Activated B cell treated with CpG ODN at 0.5 μM for 24 hours (primary cell): Measurements from ENCODE around the gene XYLB. TPM values are rescaled to one million over a fixed set of nuclear protein-coding genes. Genes with fewer than 3 reads are reported as not detected.
"Not testable (repeated sequence)": the region's sequence is repeated elsewhere in the genome, so short reads cannot be mapped to it uniquely, and the experiment has no call there.

ENCODE experiments used
- ATAC-seq: fragments of 200-7000 bp; cut with Tn5 transposase; one replicate; pipeline ENCODE4 v1.10.0; 2021; ENCODE audit warnings: low read depth, mild to moderate bottlenecking, moderate library complexity
- CTCF ChIA-PET: fragments of 350-600 bp; sonication (Branson Sonifier 250); formaldehyde crosslinking; loops from one replicate; lab custom pipeline; 2021; ENCODE audit warnings: antibody characterized with exemption; lab: Charles Lee
- POLR2A ChIA-PET: fragments of 350-600 bp; sonication (Branson Sonifier 250); formaldehyde crosslinking; loops from one replicate; lab custom pipeline; 2021; ENCODE audit warnings: antibody characterized with exemption; lab: Charles Lee
- DNase-seq: peaks from one replicate; pipeline ENCODE4 v3.0.0; 2022
- H3K27ac Mint-ChIP-seq: one replicate; pipeline ENCODE4 v1.8.0; 2020; ENCODE audit warnings: mixed read lengths
- H3K27me3 Mint-ChIP-seq: one replicate; pipeline ENCODE4 v1.8.0; 2021; ENCODE audit warnings: mixed read lengths
- H3K36me3 Mint-ChIP-seq: one replicate; pipeline ENCODE4 v1.8.0; 2021; ENCODE audit warnings: low read depth, mixed read lengths
- H3K4me1 Mint-ChIP-seq: one replicate; pipeline ENCODE4 v1.8.0; 2021; ENCODE audit warnings: mixed read lengths
- H3K4me3 Mint-ChIP-seq: one replicate; pipeline ENCODE4 v1.8.0; 2020; ENCODE audit warnings: mild to moderate bottlenecking, mixed read lengths
- H3K9me3 Mint-ChIP-seq: one replicate; pipeline ENCODE4 v1.8.0; 2020; ENCODE audit warnings: mixed read lengths
- CTCF ChIP-seq: fragments of 200-600 bp; IDR thresholded peaks from one replicate; pipeline ENCODE4 v1.8.0; 2022; ENCODE audit warnings: antibody characterized with exemption, mild to moderate bottlenecking
- intact Hi-C: fragments of 100-400 bp; cut with micrococcal nuclease; formaldehyde crosslinking; loops from one replicate; pipeline ENCODE4 v1.15.1; 2024
- total RNA-seq: library from RNA; stranded (reverse); gene quantifications from 2 replicates; pipeline ENCODE4 v1.2.3, GENCODE V29; 2022

XYLB gene
- total RNA-seq, 1 donor from 2014 or later = 1.8 TPM

DNA sequence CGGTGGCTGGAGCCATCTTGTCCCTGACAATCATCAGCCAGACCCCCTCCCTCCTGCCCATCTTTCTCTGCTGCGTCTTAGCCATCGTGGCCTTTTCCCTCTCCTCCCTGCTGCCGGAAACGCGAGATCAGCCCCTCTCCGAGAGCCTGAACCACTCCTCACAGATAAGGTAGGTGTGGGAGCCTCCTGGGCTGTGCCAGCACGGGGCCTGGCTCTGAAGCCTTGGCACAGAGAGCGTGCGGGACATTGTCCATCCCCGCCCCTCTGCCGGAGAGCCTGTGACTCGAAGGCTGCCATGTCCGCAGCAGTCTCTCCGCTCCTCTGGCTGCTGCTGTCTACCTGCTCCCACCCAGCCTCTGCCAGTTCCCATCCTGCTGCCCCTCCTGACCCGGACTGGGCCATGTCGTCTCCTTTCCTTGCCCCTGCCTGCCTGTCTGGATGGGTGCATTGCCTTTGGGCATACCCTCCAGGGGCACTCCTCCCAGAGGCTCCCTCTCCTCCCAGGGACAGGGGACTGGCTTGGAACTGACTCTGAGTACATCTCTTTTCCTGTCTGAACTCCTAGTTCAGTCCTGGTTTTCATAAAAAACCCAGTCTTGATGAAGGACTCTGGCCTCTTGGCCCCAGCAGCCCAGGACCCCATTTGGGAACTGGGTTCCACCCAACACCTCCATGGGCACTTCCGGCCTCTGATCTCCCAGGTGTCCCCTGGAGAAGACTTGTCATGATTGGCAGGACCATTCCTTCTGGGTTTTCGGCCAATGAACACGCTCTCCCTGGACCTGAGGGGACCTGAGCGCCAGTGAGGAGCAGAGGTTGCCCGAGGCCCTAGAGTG, 30.0 kb upstream of the XYLB start:
- no peak for ATAC-seq
- ChIA-PET POLR2A (no interaction called here), CTCF (no interaction called here)
- no peaks in the 10 kb centered on the region for H3K9me3 Mint-ChIP-seq
- no peak for DNase-seq
- TF ChIP-seq CTCF = no peak
- intact Hi-C loops = no loop called here
- no peaks in the 10 kb centered on the region for H3K4me1 Mint-ChIP-seq
- no peaks in the 10 kb centered on the region for H3K36me3 Mint-ChIP-seq
- no peak overlapping the region for H3K4me3 Mint-ChIP-seq
- H3K27ac Mint-ChIP-seq = no peak overlapping the region
- H3K27me3 Mint-ChIP-seq = peaks cover 3% of the 10 kb centered on the region

DNA sequence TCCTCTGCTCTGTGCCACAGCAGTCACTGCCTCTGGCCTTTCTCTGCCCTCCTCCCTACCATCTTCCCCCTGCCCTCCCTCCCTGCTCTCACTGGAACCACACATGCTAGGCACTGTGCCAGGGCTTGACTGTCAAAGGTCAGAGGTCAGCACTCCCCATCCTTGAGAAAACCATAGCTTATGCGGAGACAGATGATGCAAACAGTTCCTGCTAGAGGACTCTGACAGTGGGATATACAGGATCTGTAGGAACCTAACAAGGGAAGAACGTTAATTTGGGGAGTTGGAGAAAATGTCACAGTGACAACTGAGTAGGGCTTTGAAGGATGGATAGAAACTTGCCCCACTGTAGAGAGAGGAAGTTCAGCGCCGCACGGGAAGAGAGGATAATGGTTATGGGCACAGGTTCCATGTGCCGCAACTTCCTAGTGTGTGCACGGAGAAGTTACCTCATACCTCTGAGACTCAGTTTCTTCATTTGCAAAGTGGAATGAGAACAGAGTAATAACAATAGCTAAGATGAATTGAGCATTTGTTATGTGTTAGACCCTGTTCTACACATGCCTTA, 29.3 kb upstream of the XYLB start:
- ATAC-seq = no peak
- intact Hi-C loops = no loop called here
- no peak for TF ChIP-seq CTCF
- Mint-ChIP-seq H3K27me3 (peaks cover 3% of the 10 kb centered on the region), H3K9me3 (no peaks in the 10 kb centered on the region), H3K36me3 (no peaks in the 10 kb centered on the region), H3K4me3 (no peak overlapping the region), H3K27ac (no peak overlapping the region), H3K4me1 (no peaks in the 10 kb centered on the region)
- no peak for DNase-seq
- POLR2A ChIA-PET = no interaction called here
- CTCF ChIA-PET = no interaction called here

- no peak overlapping the region for H3K27ac Mint-ChIP-seq
- no peaks in the 10 kb centered on the region for H3K36me3 Mint-ChIP-seq
- H3K9me3 Mint-ChIP-seq = peaks cover 3% of the 10 kb centered on the region
- peaks cover 5% of the 10 kb centered on the region for H3K27me3 Mint-ChIP-seq
- ATAC-seq (no peak), DNase-seq (no peak)
- CTCF ChIA-PET = no interaction called here
- POLR2A ChIA-PET = no interaction called here
- no peaks in the 10 kb centered on the region for H3K4me1 Mint-ChIP-seq
- no peak overlapping the region for H3K4me3 Mint-ChIP-seq
- intact Hi-C loops = no loop called here
- TF ChIP-seq CTCF = no peak
Measured at GRCh38 chr3:38318766-38319671, 27.6 kb upstream of the XYLB start.

- not testable (repeated sequence) for H3K4me3 Mint-ChIP-seq, H3K9me3 Mint-ChIP-seq
Measured at GRCh38 chr3:38320638-38321037, 25.9 kb upstream of the XYLB start.

GRCh38 chr3:38323060-38323459, 23.5 kb upstream of the XYLB start:
- intact Hi-C loops = no loop called here
- Mint-ChIP-seq H3K9me3 (peaks cover 3% of the 10 kb centered on the region), H3K4me3 (no peak overlapping the region), H3K4me1 (no peaks in the 10 kb centered on the region), H3K27ac (no peak overlapping the region), H3K27me3 (peaks cover 9% of the 10 kb centered on the region), H3K36me3 (no peaks in the 10 kb centered on the region)
- DNase-seq = no peak
- CTCF ChIA-PET = no interaction called here
- TF ChIP-seq CTCF = no peak
- POLR2A ChIA-PET = no interaction called here
- no peak for ATAC-seq

More at GRCh38 chr3:38320638-38321037, 25.9 kb upstream of the XYLB start:
- CTCF ChIA-PET, ATAC-seq, H3K4me1 Mint-ChIP-seq, POLR2A ChIA-PET, intact Hi-C loops, H3K36me3 Mint-ChIP-seq, H3K27me3 Mint-ChIP-seq, DNase-seq, H3K27ac Mint-ChIP-seq: not testable (repeated sequence)
